Activated T-helper 1 cell treated with anti-CD3 and anti-CD28 coated beads, Interleukin-12 subunit alpha, Interleukin-12 subunit beta, Interleukin-2, Interleukin-4 antibody, amounts not matched to agents 30 ng/mL and 10 ng/mL and 1 ng/mL, durations not matched to agents 14 hours and 24 hours and 36 hours (primary cell): ENCODE results near the gene PUS10. TPM values are rescaled to one million over a fixed set of nuclear protein-coding genes. Genes with fewer than 3 reads are reported as not detected.
"Not testable (repeated sequence)": the region's sequence is repeated elsewhere in the genome, so short reads cannot be mapped to it uniquely, and the experiment has no call there.

Source experiments
- DNase-seq: peaks from one replicate; pipeline ENCODE4 v3.0.0; 2021; ENCODE audit warnings: low spot score
- H3K27ac Mint-ChIP-seq: one replicate; pipeline ENCODE4 v1.8.0; 2021; ENCODE audit warnings: mild to moderate bottlenecking, mixed read lengths
- H3K27me3 Mint-ChIP-seq: one replicate; pipeline ENCODE4 v1.8.0; 2022; ENCODE audit warnings: mild to moderate bottlenecking, moderate library complexity, mixed read lengths; ENCODE audit not compliant: insufficient read depth
- H3K36me3 Mint-ChIP-seq: one replicate; pipeline ENCODE4 v1.8.0; 2021; ENCODE audit warnings: low read depth, mixed read lengths
- H3K4me1 Mint-ChIP-seq: one replicate; pipeline ENCODE4 v1.8.0; 2021; ENCODE audit warnings: low read depth, mixed read lengths
- H3K4me3 Mint-ChIP-seq: one replicate; pipeline ENCODE4 v1.8.0; 2021; ENCODE audit warnings: mild to moderate bottlenecking, moderate library complexity, mixed read lengths
- H3K9me3 Mint-ChIP-seq: one replicate; pipeline ENCODE4 v1.8.0; 2021; ENCODE audit warnings: mixed read lengths
- intact Hi-C: fragments of 100-400 bp; cut with micrococcal nuclease; formaldehyde crosslinking; loops from one replicate; pipeline ENCODE4 v1.15.1; 2024
- total RNA-seq: library from RNA; stranded (reverse); gene quantifications from 2 replicates; pipeline ENCODE4 v1.2.3, GENCODE V29; 2022

Gene PUS10
- total RNA-seq: 5.9 and 7.6 TPM in 2 replicates

DNA sequence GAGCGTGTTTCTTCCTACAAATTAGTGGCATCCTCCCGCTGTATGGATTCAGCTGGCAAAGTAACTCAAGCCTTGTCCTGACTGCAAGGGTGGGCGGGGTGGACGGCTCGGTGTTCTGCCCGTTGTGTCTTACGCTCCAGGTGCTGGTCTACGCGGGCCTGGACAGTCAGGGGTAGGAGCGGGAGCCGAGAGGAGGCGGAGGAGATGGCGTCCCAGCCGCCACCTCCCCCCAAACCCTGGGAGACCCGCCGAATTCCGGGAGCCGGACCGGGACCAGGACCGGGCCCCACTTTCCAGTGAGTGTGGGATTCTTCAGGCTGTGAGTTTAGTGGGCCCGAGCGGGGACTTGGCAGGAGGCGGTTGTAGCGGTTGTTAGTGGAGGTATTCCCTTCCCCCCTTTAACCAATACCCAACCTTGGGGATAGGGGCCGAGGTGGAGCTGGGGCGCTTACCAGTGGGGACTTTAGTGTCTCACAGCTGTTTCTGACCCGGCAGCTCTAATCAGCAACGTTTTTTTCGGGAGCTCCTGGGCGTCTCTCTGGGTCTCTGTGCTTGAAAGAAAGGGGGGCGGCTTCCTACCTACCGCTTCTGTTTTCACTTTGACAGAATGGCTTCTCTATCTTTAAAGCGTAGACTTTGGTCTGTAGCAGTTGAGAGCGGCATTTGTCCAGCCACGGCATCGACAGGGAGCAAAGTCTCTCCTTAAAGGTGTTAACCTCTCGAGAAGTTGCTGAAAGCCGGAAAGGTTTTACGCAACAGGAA lies at the start of gene PUS10, which contains the start of gene PEX13:
PUS10 (minus strand) TSS at position 700 of the 762 bp plus-strand sequence. CDS start 6,365 bp downstream, outside the sequence.
PEX13 (plus strand) TSS at position 165 of the 762 bp plus-strand sequence; CDS start at position 205, 40 bp downstream.
- H3K9me3 Mint-ChIP-seq: no peaks in the 10 kb centered on the region
- H3K4me1 Mint-ChIP-seq: peaks cover 36% of the 10 kb centered on the region
- intact Hi-C loops: loop anchor here (1.0 to 5.0 kb wide), 14 partner anchors 40 to 1185 kb away; partner anchors contain the start of genes FAM161A, PAPOLG, SANBR and USP34
- DNase-seq: peak; percentile 63
- peak within 1 kb of the TSS; percentile 96 for H3K27ac Mint-ChIP-seq
- no peaks in the 10 kb centered on the region for H3K27me3 Mint-ChIP-seq
- peaks cover 14% of the 10 kb centered on the region for H3K36me3 Mint-ChIP-seq
- peak within 1 kb of the TSS; percentile 97 for H3K4me3 Mint-ChIP-seq

DNA sequence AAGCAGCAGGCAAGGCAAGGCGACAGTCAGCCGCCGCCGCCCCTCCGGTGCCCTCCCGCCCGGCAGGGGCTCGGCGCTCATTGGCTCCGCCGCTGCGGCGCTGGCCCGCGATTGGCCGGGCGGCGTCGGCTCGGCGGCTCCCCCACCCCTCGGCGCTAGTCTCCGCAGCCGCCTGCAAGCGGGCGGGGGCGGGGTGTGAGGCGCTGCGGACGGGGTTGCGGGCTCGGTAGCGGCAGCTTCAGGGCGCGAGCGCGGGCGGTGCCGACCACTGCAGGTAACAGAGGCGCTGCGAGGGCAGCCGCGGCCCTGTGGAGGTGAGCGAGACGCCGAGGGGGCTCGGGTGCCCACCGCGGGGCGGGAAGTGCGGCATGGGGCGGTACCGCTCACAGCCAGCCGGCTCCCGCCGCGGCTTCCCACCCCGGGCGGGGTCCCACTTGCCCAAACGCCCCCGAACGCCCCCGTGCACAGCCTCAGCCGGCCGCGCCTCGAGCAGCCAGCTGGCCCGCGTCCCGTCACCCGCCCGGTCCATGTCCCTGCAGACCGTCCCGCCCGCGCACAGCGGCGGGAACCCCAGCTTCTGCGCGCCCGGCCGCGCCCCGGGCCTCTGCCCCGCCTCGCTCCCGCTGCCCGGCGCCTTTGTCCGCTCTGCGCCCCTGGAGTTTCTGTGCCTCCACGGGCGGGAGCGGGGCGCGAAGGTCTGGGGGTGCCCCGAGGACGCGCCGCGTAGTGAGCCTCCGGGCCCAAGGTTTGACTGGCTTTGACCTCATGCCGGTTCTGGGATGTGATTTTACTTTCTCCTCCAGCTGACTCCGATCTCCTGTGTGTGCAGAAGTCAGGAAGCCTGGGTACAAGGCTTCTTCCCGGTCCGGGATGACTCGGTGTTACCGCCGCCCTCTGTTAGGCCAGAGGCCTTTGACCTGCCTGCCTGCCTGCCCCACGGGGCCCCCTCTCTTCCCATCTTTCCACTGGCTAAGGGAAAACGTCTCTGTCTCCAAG lies 48.0 kb upstream of the PUS10 start, which contains the start of gene SANBR:
SANBR (plus strand) TSS at position 158 of the 996 bp plus-strand sequence. CDS start 4,480 bp downstream, outside the sequence.
- intact Hi-C loops: loop anchor here (1.0 to 5.0 kb wide), 9 partner anchors 49 to 1641 kb away; partner anchors contain the start of genes EHBP1, FAM161A, PAPOLG and PEX13
- Mint-ChIP-seq H3K4me3 (peak within 1 kb of the TSS; percentile 92), H3K36me3 (peaks cover 2% of the 10 kb centered on the region), H3K27me3 (peaks cover 5% of the 10 kb centered on the region), H3K27ac (peak within 1 kb of the TSS; percentile 87), H3K4me1 (peaks cover 16% of the 10 kb centered on the region), H3K9me3 (no peaks in the 10 kb centered on the region)
- peak; percentile 85 for DNase-seq

GRCh38 chr2:61059382-61059781 lies 41.3 kb upstream of the PUS10 start:
- intact Hi-C loops: no loop called here
- Mint-ChIP-seq H3K9me3 (no peaks in the 10 kb centered on the region), H3K4me3 (no peak overlapping the region), H3K27ac (no peak overlapping the region), H3K36me3 (peaks cover 5% of the 10 kb centered on the region), H3K27me3 (no peaks in the 10 kb centered on the region), H3K4me1 (no peaks in the 10 kb centered on the region)
- no peak for DNase-seq

DNA sequence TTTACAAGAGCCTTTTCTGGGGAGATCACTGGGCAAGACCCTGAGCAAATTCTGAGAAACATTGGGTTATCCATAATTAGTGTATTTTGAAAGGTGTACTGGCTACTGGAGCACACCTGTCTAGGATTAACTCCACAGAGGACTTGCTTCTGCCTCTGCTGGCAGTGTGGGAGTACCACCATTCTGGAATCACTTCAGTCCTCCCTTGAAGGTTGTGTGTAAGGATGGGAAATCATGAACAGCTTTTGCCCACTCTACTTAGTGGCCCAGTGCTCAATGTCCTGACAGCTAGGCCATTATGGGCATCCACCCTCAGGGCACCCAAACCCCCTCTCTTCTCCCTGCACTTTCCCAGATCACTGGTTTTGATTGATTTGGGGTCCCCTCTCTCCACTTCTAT lies 39.5 kb upstream of the PUS10 start:
- H3K4me1 Mint-ChIP-seq: no peaks in the 10 kb centered on the region
- H3K9me3 Mint-ChIP-seq: no peaks in the 10 kb centered on the region
- no peak overlapping the region for H3K27ac Mint-ChIP-seq
- peaks cover 5% of the 10 kb centered on the region for H3K36me3 Mint-ChIP-seq
- no peak overlapping the region for H3K4me3 Mint-ChIP-seq
- no peak for DNase-seq
- H3K27me3 Mint-ChIP-seq: no peaks in the 10 kb centered on the region
- intact Hi-C loops: no loop called here

GRCh38 chr2:61055557-61055956 lies 37.5 kb upstream of the PUS10 start:
- Mint-ChIP-seq H3K27ac (peak overlapping the region; percentile 53), H3K4me3 (no peak overlapping the region)
- intact Hi-C loops: no loop called here

GRCh38 chr2:61045999-61046398 lies 27.9 kb upstream of the PUS10 start:
- no peak for DNase-seq
- peaks cover 16% of the 10 kb centered on the region for H3K36me3 Mint-ChIP-seq
- H3K4me1 Mint-ChIP-seq: peaks cover 10% of the 10 kb centered on the region
- intact Hi-C loops: no loop called here
- H3K4me3 Mint-ChIP-seq: no peak overlapping the region
- H3K9me3 Mint-ChIP-seq: no peaks in the 10 kb centered on the region
- no peak overlapping the region for H3K27ac Mint-ChIP-seq
- H3K27me3 Mint-ChIP-seq: no peaks in the 10 kb centered on the region

More at GRCh38 chr2:61055557-61055956, 37.5 kb upstream of the PUS10 start:
- Mint-ChIP-seq H3K36me3 (peaks cover 5% of the 10 kb centered on the region), H3K4me1 (no peaks in the 10 kb centered on the region), H3K27me3 (no peaks in the 10 kb centered on the region), H3K9me3 (no peaks in the 10 kb centered on the region)
- no peak for DNase-seq

GRCh38 chr2:61045226-61045625 lies 27.2 kb upstream of the PUS10 start:
- intact Hi-C loops: no loop called here
- H3K27ac Mint-ChIP-seq: no peak overlapping the region
- no peaks in the 10 kb centered on the region for H3K27me3 Mint-ChIP-seq
- H3K4me3 Mint-ChIP-seq: no peak overlapping the region
- H3K9me3 Mint-ChIP-seq: no peaks in the 10 kb centered on the region
- peaks cover 16% of the 10 kb centered on the region for H3K36me3 Mint-ChIP-seq
- no peak for DNase-seq
- peaks cover 10% of the 10 kb centered on the region for H3K4me1 Mint-ChIP-seq

GRCh38 chr2:61044636-61045035 lies 26.6 kb upstream of the PUS10 start:
- intact Hi-C loops: no loop called here
- no peaks in the 10 kb centered on the region for H3K27me3 Mint-ChIP-seq
- H3K27ac Mint-ChIP-seq: no peak overlapping the region
- H3K4me3 Mint-ChIP-seq: no peak overlapping the region
- peaks cover 10% of the 10 kb centered on the region for H3K4me1 Mint-ChIP-seq
- H3K9me3 Mint-ChIP-seq: no peaks in the 10 kb centered on the region
- peaks cover 16% of the 10 kb centered on the region for H3K36me3 Mint-ChIP-seq
- DNase-seq: no peak

- Mint-ChIP-seq H3K27ac (no peak overlapping the region), H3K4me3 (no peak overlapping the region), H3K27me3 (no peaks in the 10 kb centered on the region), H3K4me1 (peaks cover 10% of the 10 kb centered on the region), H3K36me3 (peaks cover 24% of the 10 kb centered on the region), H3K9me3 (peaks cover 4% of the 10 kb centered on the region)
- no peak for DNase-seq
- intact Hi-C loops: no loop called here
Observed at GRCh38 chr2:61042807-61043206, 24.8 kb upstream of the PUS10 start.

DNA sequence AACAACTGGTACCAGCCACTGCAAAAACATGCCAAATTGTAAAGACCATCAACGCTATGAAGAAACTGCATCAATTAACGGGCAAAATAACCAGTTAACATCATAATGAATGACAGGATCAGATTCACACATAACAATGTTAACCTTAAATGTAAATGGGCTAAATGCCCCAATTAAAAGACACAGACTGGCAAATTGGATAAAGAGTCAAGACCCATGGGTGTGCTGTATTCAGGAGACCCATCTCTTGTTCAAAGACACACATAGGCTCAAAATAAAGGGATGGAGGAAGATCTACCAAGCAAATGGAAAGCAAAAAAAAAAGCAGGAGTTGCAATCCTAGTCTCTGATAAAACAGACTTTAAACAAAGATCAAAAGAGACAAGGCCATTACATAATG lies 18.6 kb upstream of the PUS10 start:
- Mint-ChIP-seq H3K36me3 (peaks cover 52% of the 10 kb centered on the region), H3K9me3 (peaks cover 19% of the 10 kb centered on the region)
- H3K27me3 Mint-ChIP-seq, H3K27ac Mint-ChIP-seq, H3K4me3 Mint-ChIP-seq, DNase-seq, H3K4me1 Mint-ChIP-seq, intact Hi-C loops: not testable (repeated sequence)

DNA sequence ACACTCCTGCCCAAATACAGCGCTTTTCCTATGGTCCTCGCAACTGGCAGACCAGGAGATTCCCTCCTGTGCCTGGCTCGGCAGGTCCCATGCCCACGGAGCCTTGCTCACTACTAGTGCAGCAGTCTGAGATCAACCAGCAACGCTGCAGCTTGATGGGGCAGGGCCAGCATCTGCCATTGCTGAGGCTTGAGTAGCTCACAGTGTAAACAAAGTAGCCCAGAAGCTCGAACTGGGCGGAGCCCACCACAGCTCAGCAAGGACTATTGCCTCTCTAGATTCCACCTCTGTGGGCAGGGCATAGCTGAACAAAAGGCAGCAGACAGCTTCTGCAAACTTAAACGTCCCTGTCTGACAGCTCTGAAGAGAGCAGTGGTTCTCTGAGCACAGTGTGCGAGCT lies 16.5 kb upstream of the PUS10 start:
- H3K4me3 Mint-ChIP-seq, intact Hi-C loops, H3K27me3 Mint-ChIP-seq, DNase-seq, H3K4me1 Mint-ChIP-seq, H3K27ac Mint-ChIP-seq: not testable (repeated sequence)
- Mint-ChIP-seq H3K36me3 (peaks cover 52% of the 10 kb centered on the region), H3K9me3 (peaks cover 19% of the 10 kb centered on the region)

DNA sequence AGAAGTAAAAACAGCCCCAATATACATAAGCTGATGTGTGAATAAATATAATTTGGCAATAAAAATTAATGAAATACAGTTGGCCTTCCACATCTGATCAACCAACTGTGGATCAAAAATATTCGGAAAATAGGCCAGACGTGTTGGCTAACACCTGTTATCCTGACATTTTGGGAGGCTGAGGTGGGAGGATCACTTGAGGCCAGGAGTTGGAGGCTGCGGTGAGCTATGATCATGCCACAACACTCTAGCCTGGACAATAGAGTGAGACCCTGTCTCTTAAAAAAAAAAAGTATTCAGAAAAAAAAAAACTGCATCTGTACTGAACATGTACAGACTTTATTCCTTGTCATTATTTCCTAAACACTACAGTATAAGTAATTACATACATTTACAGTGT lies 11.5 kb upstream of the PUS10 start:
- Mint-ChIP-seq H3K4me3 (no peak overlapping the region), H3K4me1 (peaks cover 4% of the 10 kb centered on the region), H3K27ac (no peak overlapping the region), H3K36me3 (peaks cover 29% of the 10 kb centered on the region), H3K27me3 (no peaks in the 10 kb centered on the region), H3K9me3 (no peaks in the 10 kb centered on the region)
- no peak for DNase-seq
- intact Hi-C loops: no loop called here
